GM18951 (cell line): ENCODE results near the gene ANXA3.

Experiments used
- POLR2A ChIP-seq: IDR thresholded peaks from 4 replicates; pipeline ENCODE4 v1.6.1; 2011; ENCODE audit warnings: mild to moderate bottlenecking; ENCODE audit not compliant: insufficient read length, insufficient read depth; ENCODE audit errors: extremely low read depth
- in situ Hi-C: fragments of 300-500 bp; cut with MboI; formaldehyde crosslinking; loops from one replicate; pipeline ENCODE4 v1.12.0; 2022; ENCODE audit warnings: low sequenced_read_pairs, mixed read lengths, inconsistent platforms; ENCODE audit not compliant: unreplicated experiment

Gene ANXA3

GRCh38 chr4:78553043-78553396, 1.4 kb downstream of the ANXA3 start:
- no peak for TF ChIP-seq POLR2A

DNA sequence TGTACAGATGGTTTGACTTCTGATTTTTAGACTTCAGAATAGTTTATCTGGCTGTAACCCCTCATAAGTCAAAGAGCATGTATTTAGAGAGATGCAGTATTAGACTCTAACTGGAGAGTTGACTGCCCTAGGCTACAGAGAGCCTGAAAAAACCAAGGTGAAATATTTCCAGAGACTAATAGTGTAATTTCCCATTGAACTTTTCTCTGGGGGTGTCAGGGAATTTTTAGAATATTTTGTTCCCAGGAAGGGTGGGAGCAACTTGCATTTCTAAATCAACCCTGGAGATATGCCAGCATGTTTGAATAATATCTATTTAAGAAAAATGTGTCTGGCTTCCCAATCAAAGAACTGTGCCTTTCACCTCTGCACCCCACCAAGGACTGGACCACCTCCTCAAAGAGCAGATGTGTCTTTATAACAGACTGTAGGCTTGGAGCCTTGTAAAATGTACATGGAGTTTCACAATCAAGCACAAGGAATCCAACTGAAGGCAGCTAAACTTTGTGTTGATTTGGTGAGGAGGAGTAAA, 2.0 kb downstream of the ANXA3 start:
- TF ChIP-seq POLR2A: no peak
- in situ Hi-C loops: no loop called here

More at GRCh38 chr4:78553043-78553396, 1.4 kb downstream of the ANXA3 start:
- in situ Hi-C loops: no loop called here

- TF ChIP-seq POLR2A: no peak
- in situ Hi-C loops: no loop called here
These were observed 5.1 kb downstream of the ANXA3 start for GRCh38 chr4:78556665-78557064.

GRCh38 chr4:78557841-78558240, 6.3 kb downstream of the ANXA3 start:
- in situ Hi-C loops: no loop called here
- no peak for TF ChIP-seq POLR2A

DNA sequence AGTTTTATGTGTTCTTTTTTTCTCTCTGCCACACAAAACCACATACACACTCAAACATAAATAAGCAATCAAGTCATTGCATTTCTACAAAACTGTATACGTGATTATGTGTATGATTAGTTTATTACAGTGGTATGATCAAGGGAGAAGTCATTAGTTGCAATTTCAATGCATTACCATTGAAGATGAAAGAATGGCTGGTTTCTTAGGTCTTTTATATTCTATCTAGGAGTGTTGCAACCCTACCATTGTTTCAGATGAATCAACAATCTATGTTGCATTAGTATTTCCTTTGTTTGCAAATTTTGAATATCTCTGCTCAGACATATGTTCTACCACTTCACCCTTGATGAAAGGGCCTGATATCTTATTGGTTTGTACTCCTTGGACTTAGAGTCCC, 6.8 kb downstream of the ANXA3 start:
- in situ Hi-C loops: no loop called here
- TF ChIP-seq POLR2A: no peak

DNA sequence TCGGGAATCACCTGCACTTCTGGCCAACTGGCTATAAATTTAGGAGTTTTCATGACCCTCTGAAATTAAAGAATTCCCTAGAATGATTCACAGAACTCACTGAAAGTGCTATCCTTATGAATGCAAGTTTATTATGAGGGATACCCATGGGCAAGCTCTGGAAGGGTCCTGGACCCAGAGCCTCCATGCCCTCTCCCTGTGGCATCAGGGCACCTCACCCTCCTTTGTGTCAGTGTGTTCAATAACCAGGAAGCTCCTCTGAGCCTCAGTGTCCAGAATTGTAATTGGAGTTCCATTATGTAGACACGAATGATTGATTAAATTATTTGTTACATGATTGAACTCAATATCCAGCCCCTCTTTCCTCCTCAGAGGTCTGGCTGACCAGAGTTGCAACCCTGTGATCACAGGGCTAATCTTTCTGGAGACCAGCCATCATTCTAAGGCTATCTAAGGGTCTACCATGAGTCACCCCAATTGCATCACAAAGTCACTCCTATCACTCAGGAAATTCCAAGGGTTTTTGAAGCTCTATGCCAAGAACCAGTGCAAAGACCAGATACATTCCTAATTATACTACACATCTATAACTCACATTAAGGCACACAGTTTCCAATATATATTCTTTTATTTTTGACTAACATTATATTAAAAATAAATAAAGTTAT, 8.9 kb downstream of the ANXA3 start:
- TF ChIP-seq POLR2A: no peak
- in situ Hi-C loops: no loop called here

GRCh38 chr4:78561677-78562076, 10.1 kb downstream of the ANXA3 start:
- in situ Hi-C loops: no loop called here
- no peak for TF ChIP-seq POLR2A

GRCh38 chr4:78562687-78563086, 11.1 kb downstream of the ANXA3 start:
- in situ Hi-C loops: no loop called here
- no peak for TF ChIP-seq POLR2A

GRCh38 chr4:78565971-78566372, 14.4 kb downstream of the ANXA3 start:
- TF ChIP-seq POLR2A: no peak
- in situ Hi-C loops: no loop called here

- in situ Hi-C loops: no loop called here
- no peak for TF ChIP-seq POLR2A
These were observed 15.4 kb downstream of the ANXA3 start for GRCh38 chr4:78566834-78567499.

DNA sequence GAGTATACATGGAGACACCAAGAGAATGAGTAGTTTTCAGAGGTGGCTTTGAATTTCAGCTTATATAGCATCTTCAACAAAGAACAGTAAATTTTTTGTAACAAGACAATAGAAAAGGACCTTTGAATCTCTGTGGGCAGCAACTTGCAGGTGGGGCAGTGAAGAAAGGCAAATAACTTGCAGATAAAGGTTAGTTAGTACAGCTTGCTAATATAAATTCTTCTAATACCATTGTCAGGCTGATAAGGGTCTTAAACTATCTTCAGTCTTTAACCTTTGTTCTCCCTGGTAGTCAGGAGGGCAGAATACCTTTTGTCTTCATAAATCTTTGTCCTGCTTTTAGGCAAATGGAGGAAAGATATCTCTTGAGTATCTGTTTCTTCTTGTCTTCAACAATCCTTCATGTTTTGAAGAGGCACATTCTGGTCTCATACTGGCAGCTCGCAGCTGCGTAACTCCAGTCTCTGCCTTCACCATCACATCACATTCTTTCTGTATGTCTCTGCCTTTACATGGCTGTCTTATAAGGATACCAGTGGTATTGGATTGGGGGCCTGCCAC, 16.0 kb downstream of the ANXA3 start:
- TF ChIP-seq POLR2A: no peak
- in situ Hi-C loops: no loop called here

DNA sequence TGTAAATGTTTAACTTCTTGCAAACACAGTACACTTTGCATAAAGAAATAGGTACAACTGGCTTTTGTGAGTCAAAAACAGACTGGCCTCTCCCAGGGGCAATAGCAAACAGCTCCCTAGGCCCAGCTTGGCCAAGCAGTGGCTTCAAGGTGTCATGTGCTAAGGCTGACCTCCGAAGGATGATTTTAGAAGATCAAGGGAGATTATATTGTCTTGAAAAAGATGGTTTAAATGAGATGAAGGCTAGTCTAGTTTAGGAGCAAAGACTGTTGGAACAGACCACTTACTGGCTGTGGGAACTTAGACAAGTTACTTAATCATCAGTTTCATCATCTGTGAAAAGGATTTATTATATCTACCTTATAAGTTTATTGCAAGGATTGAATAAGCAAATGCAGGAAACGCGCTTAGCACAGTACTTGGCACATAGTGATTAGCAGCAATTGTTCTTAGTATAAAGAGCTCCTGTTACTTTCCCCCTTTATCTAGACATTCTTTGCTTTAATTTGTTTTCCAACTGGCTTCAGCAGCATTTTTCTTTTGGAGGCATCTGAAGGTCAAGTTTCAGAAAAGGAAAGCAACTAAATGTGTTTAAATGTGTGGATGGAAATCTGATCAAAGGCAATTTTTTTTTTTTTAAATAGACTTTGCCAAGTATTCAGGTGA, 17.2 kb downstream of the ANXA3 start:
- in situ Hi-C loops: no loop called here
- no peak for TF ChIP-seq POLR2A

DNA sequence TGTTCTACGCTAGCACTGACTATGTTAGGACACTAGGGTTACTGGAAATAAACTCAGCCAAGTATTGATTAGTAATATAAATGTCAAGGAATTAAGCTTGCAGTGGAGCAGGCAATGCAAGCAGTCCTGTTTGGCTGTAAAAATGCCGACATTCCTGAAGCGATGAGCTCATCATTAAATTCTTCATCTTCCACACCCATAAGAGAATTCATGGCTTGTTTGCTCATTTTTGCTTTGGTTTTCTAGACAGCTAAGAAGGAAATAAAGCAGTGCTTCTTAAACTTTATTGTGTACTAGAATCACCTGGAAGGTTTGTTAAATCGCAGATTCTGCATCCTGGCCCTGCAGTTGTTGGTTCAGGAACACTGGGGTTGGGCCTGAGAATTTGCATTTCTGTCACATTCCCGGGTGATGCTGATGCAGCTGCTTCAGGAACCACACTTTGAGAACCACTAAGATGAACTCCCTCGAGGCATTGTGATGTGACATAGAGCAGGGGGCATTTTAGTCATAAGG, 17.8 kb downstream of the ANXA3 start:
- in situ Hi-C loops: no loop called here
- no peak for TF ChIP-seq POLR2A
